HG03135 (cell line): ENCODE results near the gene SFI1.
"Not testable (repeated sequence)": the region's sequence is repeated elsewhere in the genome, so short reads cannot be mapped to it uniquely, and the experiment has no call there.

Experiments used
- ATAC-seq: cut with Tn5 transposase; IDR thresholded peaks from one replicate; pipeline ENCODE4 v1.9.1; 2021; ENCODE audit warnings: mild to moderate bottlenecking, moderate library complexity; ENCODE audit not compliant: unreplicated experiment

SFI1 gene

DNA sequence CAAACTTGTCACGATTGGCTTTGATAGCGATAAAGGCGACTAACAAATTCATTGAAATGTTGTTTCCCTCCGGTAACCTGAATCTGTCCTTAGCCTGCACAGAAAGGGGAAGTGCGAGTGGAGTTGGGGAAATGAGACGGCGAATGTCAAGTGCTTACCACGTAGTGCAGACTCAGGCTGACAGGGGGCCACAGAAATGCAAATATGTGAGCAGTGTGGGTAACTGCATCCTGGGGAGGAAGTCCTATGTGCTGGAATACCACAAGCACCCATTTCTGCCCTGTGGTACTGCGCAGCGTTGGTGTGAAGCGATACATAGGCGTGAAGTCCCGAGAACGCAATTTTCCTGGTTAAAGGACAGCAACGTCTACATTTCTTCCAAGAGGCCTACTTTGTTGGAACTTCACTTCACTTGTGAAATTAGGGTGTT, 5.8 kb upstream of the SFI1 start:
- peak; percentile 48 for ATAC-seq

DNA sequence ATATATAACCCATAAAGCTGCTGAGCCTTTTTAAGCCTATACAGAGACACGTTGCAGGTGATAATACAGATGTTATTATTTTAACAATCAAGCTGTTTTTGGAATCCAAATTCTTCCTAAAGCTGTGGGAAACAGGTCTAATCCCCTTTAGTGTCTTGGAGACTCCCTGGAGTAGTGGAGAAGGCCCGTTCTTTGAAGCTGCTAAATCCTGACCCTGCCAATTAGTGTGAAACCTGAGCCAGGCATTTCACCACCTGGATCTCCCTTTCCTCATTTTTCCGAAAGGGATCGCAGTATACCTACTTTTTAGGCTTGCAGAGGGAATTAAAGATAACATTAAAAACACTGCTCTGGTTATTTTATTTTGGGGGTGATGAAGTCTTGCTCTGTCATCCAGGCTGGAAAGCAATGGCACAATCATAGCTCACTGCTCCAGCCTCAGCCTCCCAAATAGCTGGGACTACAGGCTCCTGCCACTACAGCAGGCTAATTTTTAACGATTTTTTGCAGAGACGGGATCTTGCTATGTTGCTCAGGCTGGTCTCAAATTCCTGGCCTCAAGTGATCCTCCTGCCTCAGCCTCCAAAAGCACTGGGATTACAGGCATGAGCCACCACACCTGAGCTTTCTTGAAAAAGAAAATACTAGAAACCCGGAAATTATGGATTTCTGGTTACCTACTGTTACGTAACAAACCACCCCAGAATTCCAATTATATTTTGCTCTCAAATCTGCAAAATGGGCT, 4.9 kb upstream of the SFI1 start:
- no peak for ATAC-seq

DNA sequence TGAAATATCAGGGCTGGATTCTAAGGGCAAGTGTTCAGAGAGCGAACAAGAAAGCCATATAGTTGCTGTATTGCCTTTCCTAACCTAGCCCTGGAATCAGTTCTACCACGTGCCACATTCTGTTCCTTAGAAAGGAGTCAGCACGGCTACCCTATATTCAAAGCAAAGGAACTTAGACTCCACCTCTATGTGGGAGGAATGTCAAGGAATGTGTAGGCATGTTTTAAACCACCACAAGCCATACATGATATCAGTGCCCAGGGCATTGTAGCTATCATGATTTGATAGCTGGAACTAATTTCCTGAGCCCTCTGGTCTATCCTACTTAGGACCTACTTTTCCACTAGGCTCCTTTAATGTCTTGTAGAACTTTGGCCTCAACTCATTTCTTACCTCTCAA, 4.2 kb upstream of the SFI1 start:
- no peak for ATAC-seq

DNA sequence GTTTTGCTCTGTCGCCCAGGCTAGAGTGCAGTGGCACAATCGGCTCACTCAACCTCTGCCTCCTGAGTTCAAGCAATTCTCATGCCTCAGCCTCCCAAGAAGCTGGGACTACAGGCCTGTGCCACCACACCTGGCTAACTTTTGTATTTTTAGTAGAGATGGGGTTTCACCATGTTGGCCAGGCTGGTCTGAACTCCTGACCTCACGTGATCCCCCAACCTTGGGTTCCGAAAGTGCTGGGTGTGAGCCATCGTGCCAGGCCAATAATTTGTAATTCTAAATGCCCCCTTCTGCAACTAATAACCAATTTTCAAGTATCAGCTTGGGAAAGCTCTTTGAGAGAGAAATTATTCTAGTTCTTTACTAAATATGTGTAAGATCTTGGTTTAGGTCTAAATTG, 3.0 kb upstream of the SFI1 start:
- not testable (repeated sequence) for ATAC-seq

DNA sequence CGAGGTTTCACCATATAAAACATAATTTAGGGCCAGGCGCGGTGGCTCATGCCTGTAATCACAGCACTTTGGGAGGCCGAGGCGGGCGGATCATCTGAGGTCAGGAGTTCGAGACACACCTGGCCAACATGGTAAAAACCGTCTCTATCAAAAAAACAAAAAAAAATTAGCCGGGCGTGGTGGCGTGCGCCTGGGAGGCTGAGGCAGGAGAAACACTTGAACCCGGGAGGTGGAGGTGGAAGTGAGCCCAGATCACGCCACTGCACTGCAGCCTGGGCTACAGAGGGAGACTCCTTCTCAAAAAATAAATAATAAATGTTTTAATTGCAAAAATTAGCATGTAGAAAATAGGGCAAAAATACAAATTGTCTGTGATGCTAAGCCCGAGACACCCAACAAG, 993 bp upstream of the SFI1 start:
- ATAC-seq = no peak

DNA sequence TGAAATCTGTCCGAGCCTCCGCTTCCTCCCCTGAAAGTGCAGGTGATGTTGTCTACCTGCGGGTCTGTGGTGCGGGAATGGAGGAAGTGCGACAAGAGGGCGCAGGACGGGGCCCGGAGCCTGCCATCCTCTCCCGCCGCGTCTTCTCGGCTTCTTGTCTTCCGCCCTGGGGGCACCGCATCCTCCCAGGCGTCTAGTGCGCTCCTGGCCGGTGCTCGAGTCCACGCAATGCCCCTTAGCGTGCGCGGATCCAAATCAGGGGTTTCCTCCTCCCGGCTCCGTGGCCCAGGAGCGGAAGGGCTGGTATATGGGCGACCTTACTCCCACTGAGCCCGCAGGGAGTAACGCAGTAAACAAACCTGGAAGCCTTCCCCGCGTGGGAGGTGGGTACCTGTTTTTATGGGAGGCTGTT, 405 bp downstream of the SFI1 start:
- peak; percentile 24 for ATAC-seq

DNA sequence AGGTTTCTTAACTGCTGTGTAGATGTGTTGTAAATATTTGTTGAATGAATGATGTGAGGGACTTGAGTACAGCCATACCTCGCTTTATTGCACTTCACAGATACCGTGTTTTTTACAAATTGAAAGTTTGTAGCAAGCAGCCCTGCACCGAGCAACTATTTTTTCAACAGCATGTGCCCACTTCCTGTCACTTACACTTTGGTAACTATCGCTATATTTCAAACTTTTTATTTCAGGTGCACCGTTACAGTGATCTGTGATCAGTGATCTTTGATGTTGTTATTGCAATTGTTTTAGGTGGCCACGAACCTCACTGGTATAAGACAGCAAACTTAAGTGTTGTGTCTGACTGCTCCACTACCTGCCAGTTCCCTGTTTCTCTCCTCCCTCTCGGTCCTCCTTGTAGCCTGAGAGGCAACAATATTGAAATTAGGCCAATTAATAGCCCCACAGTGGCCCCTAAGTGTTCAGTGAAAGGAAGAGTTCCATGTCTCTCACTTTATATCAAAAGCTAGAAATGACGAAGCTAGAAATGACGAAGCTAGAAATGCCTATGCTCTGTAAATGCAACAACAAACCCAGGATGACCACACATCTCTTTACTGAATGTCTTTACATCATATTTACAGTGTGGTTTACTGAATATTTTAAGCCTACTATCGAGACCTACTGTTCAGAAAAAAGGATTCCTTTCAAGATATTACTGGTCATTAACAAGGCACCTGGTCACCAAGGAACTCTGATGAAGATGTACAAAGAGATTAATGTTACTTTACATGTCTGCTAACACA, 1.0 kb downstream of the SFI1 start:
- no peak for ATAC-seq

DNA sequence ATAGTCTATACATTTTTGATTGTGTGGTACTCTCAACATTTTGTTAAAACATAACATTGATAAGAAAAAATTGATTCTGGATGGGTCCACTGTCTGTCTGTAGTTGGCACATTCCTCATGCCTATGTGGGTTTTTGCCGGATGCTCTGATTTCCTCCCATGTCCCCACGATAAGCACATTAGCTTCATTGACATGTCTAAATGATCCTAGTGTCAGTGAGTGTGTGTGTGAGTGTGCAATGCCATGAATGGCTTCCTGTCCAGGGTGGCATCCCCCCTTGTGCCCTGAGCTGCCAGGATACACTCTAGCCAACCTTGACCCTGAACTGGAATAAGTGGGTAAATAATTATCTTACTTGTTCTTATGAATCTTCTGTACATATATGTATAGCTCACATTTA, 5.4 kb downstream of the SFI1 start:
- no peak for ATAC-seq

DNA sequence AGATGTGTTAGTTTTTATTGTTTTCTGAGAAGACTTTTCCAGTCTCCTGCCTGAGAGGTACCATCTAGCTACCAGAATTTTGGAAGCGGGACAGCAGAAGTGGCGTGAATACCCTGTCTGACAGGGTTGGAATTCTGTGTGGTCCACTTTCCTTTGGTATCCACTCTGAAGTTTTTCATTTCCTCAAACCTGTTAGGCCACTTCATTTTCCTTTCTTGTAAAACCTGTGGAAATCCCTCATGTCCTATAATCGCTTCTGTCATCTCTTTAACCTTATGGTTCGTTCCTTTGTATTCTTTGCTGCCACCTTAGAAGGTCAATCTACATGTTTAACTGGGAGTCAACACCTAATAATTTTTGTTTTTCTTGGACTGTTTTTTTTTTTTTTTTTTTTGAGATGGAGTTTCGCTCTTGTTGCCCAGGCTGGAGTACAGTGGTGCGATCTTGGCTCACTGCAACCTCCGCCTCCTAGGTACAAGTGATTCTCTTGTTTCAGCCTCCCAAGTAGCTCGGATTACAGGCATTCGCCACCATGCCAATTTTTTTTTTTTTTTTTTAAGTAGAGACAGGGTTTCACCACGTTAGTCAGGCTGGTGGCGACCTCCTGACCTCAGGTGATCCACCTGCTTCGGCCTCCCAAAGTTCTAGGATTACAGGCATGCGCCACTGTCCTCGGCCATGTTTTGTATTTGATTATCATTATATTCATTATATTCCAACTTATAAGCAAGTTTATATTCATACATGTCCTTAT, 7.1 kb downstream of the SFI1 start:
- no peak for ATAC-seq

DNA sequence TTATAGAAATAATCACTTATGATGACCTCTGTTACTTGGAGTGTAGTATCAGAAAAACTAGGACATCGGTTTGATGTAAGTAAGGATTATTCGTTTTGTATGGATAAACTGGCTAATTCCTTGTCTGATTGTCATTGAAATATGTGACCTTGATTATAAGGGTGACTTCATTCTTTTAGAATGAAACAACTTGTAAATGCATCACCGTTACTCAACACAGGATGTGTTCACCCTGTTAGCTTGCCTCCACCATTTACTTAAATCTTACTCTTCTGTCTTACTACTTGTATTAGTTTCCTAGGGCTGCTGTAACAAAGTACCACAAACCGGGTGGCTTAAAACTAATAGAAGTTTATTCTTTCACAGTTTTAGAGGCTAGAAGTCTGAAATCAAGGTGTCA, 7.9 kb downstream of the SFI1 start:
- ATAC-seq = no peak

DNA sequence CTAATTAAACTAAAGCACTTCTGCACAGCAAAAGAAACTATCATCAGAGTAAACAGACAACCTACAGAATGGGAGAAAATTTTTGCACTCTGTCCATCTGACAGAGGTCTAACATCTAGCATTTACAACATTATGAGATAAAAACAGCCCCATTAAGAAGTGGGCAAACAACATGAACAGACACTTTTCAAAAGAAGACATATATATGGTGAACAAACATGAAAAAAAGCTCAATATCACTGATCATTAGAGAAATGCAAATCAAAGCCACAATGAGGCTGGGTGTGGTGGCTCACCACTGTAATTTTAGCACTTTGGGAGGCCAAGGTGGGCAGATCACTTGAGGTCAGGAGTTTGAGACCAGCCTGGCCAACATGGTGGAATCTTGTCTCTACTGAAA, 11.2 kb downstream of the SFI1 start:
- ATAC-seq = not testable (repeated sequence)

DNA sequence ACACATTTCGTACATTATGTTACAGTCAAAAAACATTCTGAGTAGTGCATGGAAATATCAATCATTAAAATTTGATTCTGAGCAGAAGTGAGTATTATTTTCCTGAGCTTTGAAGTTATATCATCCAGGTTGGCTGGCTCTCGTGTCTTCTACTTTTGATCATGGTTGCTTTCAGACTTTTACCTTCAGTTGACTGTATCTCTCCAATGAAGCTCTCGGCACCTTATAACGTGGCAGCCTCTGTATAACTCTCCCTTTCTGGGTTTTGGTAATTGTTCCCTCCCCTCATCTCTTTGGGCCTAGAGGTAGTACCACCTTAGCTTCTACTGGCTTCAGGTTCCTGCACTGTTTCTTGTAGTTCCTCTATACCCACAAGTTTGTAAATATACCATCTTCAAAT, 12.2 kb downstream of the SFI1 start:
- no peak for ATAC-seq

DNA sequence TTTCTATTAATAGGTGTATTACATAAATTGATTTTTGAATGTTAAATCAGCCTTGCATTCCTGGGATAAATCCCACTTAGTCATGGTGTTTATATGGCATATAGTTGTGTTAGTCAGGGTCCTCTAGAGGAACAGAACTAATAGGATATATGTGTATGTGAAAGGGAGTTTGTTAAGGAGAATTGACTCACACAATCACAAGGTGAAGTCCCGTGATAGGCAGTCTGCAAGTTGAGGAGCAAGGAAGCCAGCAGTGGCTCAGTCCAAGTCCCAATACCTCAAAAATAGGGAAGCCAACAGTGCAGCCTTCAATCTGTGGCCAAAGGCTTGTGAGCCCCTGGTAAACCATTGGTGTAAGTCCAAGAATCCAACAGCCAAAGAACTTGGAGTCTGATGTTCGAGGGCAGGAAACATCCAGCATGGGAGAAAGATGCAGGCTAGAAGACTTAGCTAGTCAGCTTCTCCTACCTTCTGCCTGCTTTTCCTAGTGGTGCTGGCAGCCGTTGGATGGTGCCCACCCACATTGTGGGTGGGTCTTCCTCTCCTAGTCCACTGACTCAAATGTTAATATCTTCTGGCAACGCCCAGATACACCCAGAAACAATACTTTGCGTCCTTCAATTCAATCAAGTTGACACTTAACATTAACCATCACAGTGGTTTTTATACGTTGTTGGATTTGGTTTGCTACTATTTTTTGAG, 12.9 kb downstream of the SFI1 start:
- no peak for ATAC-seq

DNA sequence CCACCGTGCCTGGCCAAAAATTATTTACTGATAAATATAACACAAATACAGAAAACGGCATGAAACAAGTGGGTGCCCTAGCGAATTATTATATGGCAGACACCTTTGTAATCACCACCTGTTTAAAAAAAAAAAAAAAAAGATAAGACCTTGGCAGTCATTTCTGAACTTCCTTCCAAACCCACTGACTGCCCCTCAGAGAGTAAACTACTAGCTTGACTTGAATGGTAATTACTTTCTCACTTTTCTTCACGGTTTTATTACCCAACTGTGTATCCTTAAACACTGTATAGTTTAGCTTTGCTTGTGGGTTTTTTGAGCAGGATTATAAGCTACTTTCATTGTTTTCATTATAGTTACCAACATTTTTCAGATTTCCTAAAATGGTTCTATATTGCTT, 23.7 kb downstream of the SFI1 start:
- ATAC-seq = no peak

DNA sequence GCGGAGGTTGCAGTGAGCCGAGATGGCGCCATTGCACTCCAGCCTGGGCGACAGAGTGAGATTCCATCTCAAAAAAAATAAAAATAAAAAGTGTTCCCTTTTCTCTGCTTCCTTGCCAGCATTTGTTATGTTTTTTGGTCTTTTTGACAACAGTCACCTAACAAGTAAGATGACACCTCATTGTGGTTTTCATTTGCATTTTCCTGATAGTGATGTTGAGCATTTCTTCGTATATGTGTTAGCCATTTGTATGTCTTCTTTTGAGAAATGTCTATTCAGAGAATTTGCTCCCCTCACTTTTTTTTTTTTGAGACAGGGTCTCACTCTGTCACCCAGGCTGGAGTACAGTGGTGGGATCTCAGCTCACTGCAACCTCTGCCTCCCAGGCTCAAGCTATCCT, 27.8 kb downstream of the SFI1 start:
- ATAC-seq = not testable (repeated sequence)

DNA sequence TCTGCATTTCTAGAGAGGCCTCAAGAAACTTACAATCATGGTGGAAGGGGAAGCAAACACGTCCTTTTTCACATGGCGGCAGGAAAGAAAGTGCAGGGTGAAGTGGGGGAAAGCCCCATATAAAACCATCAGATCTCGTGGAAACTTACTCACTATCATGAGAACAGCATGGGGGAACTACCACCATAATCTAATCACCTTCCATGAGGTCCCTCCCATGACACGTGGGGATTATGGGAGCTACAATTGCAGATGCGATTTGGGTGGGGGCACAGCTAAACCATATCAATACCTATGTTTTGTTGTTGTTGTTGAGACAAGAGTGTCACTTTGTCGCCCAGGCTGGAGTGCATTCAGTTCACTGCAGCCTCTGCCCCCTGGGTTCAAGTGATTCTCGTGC, 29.9 kb downstream of the SFI1 start:
- ATAC-seq = no peak

DNA sequence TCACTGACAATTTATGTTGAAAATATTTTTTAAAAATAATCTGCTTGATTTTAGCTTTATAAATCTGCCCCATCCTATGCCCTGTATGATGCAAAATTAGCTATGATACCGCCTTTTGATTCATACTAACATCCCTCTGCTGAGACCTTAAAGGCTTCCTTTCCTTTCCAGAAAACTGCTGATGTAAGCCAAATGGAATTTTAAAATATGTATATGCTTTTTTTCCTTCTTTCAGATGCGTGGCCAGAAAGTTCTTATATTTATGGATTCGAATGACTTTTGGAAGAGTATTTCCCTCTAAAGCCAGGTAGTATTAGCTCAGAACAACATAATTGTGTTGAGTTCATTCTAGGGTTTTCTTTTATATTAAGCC, 34.5 kb downstream of the SFI1 start:
- ATAC-seq = no peak

DNA sequence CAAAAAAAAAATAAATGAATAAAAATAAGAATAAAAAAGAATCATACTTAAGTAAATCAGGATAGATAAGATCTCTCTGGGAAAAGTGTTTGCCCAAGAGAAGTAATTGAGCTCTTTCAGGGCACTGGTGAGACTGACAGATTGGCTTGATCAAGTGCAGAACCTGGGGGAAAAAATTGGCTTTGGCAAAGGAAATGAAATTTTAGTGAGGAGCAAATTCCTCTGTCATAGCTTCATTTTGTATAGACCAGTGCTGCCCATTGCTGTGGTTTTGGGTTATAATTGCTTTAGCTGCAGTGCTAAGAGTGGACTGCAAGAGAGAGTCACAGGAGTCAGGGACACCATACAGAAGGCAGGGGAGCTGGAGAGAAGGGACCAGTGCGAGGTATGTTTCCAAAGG, 35.7 kb downstream of the SFI1 start:
- no peak for ATAC-seq

DNA sequence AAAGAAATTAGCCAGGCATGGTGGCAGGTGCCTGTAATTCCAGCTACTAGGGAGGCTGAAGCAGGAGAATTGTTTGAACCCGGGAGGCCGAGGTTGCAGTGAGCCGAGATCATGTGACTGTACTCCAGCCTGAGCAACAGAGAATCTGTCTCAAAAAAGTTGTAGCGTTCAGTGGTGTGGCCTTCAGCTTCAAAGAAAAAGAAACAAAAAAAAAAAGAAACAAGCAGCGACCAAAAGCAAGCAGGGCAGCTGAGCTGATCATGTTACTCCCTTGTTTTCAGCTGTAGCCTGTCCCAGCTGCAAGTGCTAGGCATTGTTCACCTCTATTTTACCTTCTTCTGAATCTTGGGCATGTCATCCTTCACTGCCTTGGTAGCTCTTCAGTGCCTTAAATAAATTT, 37.0 kb downstream of the SFI1 start:
- no peak for ATAC-seq

DNA sequence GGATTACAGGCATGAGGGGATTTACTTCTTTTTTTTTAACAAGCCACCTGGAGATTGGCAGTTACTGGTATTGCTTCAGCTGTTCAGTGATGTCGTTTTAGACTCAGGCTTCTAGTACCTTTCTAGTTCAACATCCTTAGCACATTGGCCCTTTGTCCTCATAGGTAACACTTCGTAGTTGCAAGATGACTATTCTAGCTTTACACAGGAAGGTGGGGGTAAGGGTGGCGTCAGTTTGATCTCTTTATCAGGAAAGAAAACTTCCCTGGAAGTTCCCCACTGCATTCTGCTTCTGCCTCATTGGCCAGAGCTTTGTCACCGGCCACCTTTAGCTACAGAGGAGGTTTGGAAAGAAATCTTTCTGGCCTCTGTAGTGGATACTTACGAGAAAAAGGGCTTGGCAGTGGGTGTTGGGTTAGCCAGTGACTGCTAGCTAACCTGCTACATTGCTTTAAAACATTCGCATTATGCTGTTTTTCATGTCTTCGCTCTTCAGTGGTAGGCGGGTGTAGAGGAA, 40.7 kb downstream of the SFI1 start:
- no peak for ATAC-seq

DNA sequence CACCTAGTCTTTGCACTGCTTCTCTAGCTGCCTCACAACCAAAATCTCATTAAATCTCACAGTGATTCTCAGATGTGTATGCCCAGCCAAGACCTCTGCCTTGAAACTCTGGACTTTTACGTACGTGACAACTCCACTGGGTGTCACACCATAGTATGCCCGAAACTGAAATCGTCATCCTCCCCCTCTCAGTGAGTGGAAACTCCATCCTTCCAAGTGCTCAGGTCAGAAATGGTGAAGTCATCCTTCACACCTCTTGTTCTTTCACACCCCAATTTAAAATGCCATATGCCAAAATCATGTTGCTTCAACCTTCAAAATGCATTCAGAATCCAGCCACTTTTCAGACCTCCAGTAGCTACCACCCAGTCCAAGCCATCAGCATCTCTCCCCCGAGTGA, 42.5 kb downstream of the SFI1 start:
- no peak for ATAC-seq
